Body of pancreas (tissue), 4 donors: ENCODE measurements around the gene METTL25B. TPM values are rescaled to one million over a fixed set of nuclear protein-coding genes. Genes with fewer than 3 reads are reported as not detected.

Experiments used
- ATAC-seq: fragments of 150-250 bp; one replicate; pipeline ENCODE4 v1.9.1; 2016
- DNase-seq, 4 donors: peaks; one replicate each; pipeline ENCODE4 v3.0.0-alpha.2; 2019
- H3K27ac ChIP-seq, 4 donors: fragments of 200-600 bp; sonication (generic); 1 replicate in 3 of 4; 2 replicates in 1 of 4; pipeline versions ENCODE4 v1.5.1 to v1.6.1; 2016 to 2019; ENCODE audit warnings: mild to moderate bottlenecking in 1 of 4, mixed read lengths in 1 of 4, moderate library complexity in 1 of 4
- H3K27me3 ChIP-seq, 2 donors: fragments of 200-600 bp; sonication (generic); one replicate each; pipeline ENCODE4 v1.6.0; 2016; ENCODE audit warnings: mild to moderate bottlenecking in 1 of 2
- H3K36me3 ChIP-seq, 2 donors: fragments of 200-600 bp; sonication (generic); replicated peaks in 1 of 2; 2 replicates each; pipeline ENCODE4 v1.5.1; 2016; ENCODE audit warnings: low read depth in 2 of 2; ENCODE audit not compliant: insufficient read depth in 1 of 2
- H3K4me1 ChIP-seq: fragments of 200-600 bp; sonication (generic); one replicate; pipeline ENCODE4 v1.6.0; 2016
- H3K4me3 ChIP-seq, 2 donors: fragments of 200-600 bp; sonication (generic); 1 replicate in 1 of 2; 2 replicates in 1 of 2; pipeline ENCODE4 v1.5.1; 2016 to 2019
- H3K9me3 ChIP-seq, 3 donors: fragments of 200-600 bp; sonication (generic); 1 replicate in 2 of 3; 2 replicates in 1 of 3; pipeline ENCODE4 v1.5.1; 2016
- CTCF ChIP-seq, 7 experiments: fragments of 450-650 bp in 4 of 7; fragments of 200-600 bp in 3 of 7; sonication (generic) in 3 of 7; IDR thresholded peaks; one replicate each; pipeline ENCODE4 v1.5.1; 2016 to 2019; ENCODE audit warnings: antibody characterized with exemption in 7 of 7
- POLR2A ChIP-seq, 3 donors: fragments of 450-650 bp; IDR thresholded peaks; one replicate each; pipeline ENCODE4 v1.6.1; 2016; ENCODE audit warnings: antibody characterized with exemption in 3 of 3, mild to moderate bottlenecking in 2 of 3
- WGBS, 2 donors: methylation state at CpG; one replicate each; pipeline ENCODE4 v1.1.5; 2017; 5-methylcytosine and 5-hydroxymethylcytosine counted together
- intact Hi-C: fragments of 100-400 bp; cut with DNase I; formaldehyde crosslinking; loops from one replicate; pipeline ENCODE4 v1.15.1; 2023
- total RNA-seq, 2 donors: library from RNA; depleted of rRNA; stranded (reverse); fragments of >200 nt; gene quantifications; one replicate each; pipeline ENCODE4 v1.1.0, GENCODE V29; 2016

METTL25B gene
- total RNA-seq, 2 donors from 2014 or later = 14.5 to 68.2 TPM

DNA sequence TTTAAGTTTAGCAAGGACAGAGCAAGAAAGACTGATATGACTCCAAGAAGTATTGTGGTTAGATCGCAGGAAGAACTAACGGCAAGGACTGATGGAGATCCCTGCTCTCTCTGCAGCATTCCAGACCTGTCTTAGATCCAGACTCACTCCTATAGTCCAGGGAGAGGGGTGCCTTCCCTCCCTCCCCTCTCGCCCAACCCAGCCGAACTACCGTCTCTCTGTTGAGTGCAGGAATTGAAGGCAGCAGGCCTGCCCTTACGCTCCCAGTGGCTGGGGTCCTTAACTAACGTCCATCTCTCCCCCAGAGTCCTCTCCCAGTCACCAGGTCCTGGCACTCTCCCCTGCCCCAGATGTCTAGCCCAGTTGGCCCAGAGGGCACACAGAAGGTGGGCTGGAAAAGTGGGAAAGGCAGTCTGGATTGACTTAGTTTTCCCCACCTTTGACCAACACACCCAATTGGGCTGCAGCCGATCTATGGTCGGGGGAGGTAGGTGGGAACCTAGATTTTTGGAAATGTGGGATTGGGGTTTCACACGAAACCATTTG lies 24.0 kb upstream of the METTL25B start:
- intact Hi-C loops = no loop called here
- no peaks in the 10 kb centered on the region for H3K9me3 ChIP-seq
- peaks cover 32% of the 10 kb centered on the region for H3K4me1 ChIP-seq
- DNase-seq = no peak
- H3K4me3 ChIP-seq = no peak overlapping the region
- no peak overlapping the region for H3K27ac ChIP-seq
- peaks cover 0 to 6% of the 10 kb centered on the region in 2 donors for H3K27me3 ChIP-seq
- TF ChIP-seq POLR2A (IDR thresholded peaks at IDR 0.05) (no peak), CTCF (IDR thresholded peaks at IDR 0.05) (no peak)
- 53% methylated on average over 8 to 10 of the region's 10 CpGs for WGBS, 2 donors
- ATAC-seq = no peak
- H3K36me3 ChIP-seq = no peaks in the 10 kb centered on the region

- TF ChIP-seq CTCF (IDR thresholded peaks at IDR 0.05) (no peak), POLR2A (IDR thresholded peaks at IDR 0.05) (peak in 1 of 3 donors; percentile 7)
- Histone ChIP-seq H3K4me3 (no peak overlapping the region), H3K27ac (no peak overlapping the region), H3K4me1 (peaks cover 37% of the 10 kb centered on the region), H3K36me3 (no peaks in the 10 kb centered on the region), H3K27me3 (peaks cover 0 to 6% of the 10 kb centered on the region in 2 donors), H3K9me3 (no peaks in the 10 kb centered on the region)
- intact Hi-C loops = no loop called here
- 3 to 7% methylated on average over 17 to 29 of the region's 29 CpGs for WGBS, 2 donors
- DNase-seq = peak; percentile 50 to 82 (median 63)
- peak; percentile 50 for ATAC-seq
Measured at GRCh38 chr1:156704930-156705320, 23.3 kb upstream of the METTL25B start.

- 1 to 2% methylated on average over 24 to 42 of the region's 42 CpGs for WGBS, 2 donors
- ATAC-seq = peak; percentile 19
- H3K27ac ChIP-seq = peak within 1 kb of the TSS in 1 of 4 donors; percentile 26
Measured at GRCh38 chr1:156705321-156705917, 22.9 kb upstream of the METTL25B start, which contains the start of gene CRABP2. CRABP2 (minus strand) TSS chr1:156705583; CDS start chr1:156705446, 137 bp downstream.

DNA sequence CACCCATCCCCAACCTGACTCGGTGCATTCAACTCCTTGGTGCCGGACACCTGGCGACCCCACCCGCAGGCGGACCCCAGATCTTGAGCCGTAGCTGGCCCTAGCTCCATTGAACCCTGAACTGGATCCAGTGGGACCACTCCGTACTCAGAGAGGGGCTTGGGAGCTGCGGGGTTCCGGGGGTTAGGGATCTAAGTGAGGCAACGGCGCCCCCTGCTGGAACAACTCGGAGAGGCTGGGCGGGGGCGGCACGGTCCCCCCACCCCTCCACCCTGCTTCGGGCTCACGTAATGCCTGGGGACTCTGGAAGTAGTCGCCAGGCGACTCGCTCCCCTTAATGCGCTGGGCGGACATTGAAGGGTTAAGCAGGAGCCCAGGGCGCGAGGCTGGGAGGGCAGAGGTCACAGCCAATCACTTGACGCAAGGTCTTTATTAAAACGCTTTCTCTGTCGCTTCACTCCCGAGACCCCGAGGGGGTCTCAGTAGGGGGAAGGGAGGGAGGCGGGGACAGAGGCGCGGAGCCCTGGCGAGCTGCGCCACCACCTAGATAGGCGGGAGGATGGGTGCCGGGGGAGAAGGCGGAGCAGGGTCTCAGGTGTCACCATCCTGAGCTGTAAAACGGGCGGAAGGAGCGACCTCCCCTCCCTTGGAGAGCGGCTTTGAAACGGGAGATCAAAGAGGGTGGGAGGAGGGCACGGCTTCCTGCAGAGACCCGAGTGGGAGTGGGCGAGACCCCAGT lies 22.2 kb upstream of the METTL25B start:
- Histone ChIP-seq H3K4me3 (peak overlapping the region in 1 of 2 donors; percentile 5), H3K4me1 (peaks cover 41% of the 10 kb centered on the region), H3K9me3 (no peaks in the 10 kb centered on the region), H3K27ac (peak overlapping the region in 1 of 4 donors; percentile 26), H3K36me3 (no peaks in the 10 kb centered on the region), H3K27me3 (peaks cover 0 to 6% of the 10 kb centered on the region in 2 donors)
- peak; percentile 60 to 75 (median 72) for TF ChIP-seq CTCF (IDR thresholded peaks at IDR 0.05)
- TF ChIP-seq POLR2A (IDR thresholded peaks at IDR 0.05) = no peak
- ATAC-seq (peak; percentile 55), DNase-seq (peak; percentile 51 to 77 (median 61))
- intact Hi-C loops = no loop called here
- WGBS, 2 donors = 1 to 2% methylated on average over 24 to 45 of the region's 45 CpGs

More at GRCh38 chr1:156705321-156705917, 22.9 kb upstream of the METTL25B start, which contains the start of gene CRABP2:
- Histone ChIP-seq H3K4me3 (peak within 1 kb of the TSS in 1 of 2 donors; percentile 5), H3K36me3 (no peaks in the 10 kb centered on the region), H3K27me3 (peaks cover 0 to 6% of the 10 kb centered on the region in 2 donors), H3K9me3 (no peaks in the 10 kb centered on the region), H3K4me1 (peaks cover 41% of the 10 kb centered on the region)
- peak in 2 of 4 donors; percentile 38 to 39 for DNase-seq
- no peak for TF ChIP-seq CTCF (IDR thresholded peaks at IDR 0.05)
- no peak for TF ChIP-seq POLR2A (IDR thresholded peaks at IDR 0.05)
- intact Hi-C loops = no loop called here
